HepG2 (cell line): ENCODE results near the gene KCNJ6. TPM values are rescaled to one million over a fixed set of nuclear protein-coding genes. Genes with fewer than 3 reads are reported as not detected.

Experiments
- ATAC-seq: fragments of 200-7000 bp; cut with Tn5 transposase; 3 replicates; pipeline ENCODE4 v1.9.1; 2020; ENCODE audit warnings: mild to moderate bottlenecking, moderate library complexity
- BruUV-seq: library from RNA; stranded (reverse); fragments of 400-500 nt; replicated peaks from 2 replicates; lab custom pipeline; 2021; lab: Mats Ljungman, UMichigan
- CTCF ChIA-PET: fragments of 300-600 bp; formaldehyde crosslinking; extraction: SDS; loops from one replicate; lab custom pipeline; 2021; ENCODE audit warnings: low total read pairs, inconsistent platforms, low intra/inter-chr PET ratio; lab: Yijun Ruan, JAX
- POLR2A ChIA-PET: fragments of 350-600 bp; sonication (Branson Sonifier 250); formaldehyde crosslinking; loops from one replicate; lab custom pipeline; 2020; ENCODE audit warnings: antibody characterized with exemption, inconsistent platforms; lab: Yijun Ruan, JAX
- DNase-seq: peaks from one replicate; pipeline ENCODE4 v3.0.0-alpha.2; 2015; ENCODE audit warnings: low spot score
- FAIRE-seq: peaks from 3 replicates; lab custom pipeline; 2011; peaks lifted over from hg19 to GRCh38; lab: Jason Lieb, UNC
- H2AFZ ChIP-seq: one replicate; pipeline ENCODE4 v1.6.1; 2011; ENCODE audit warnings: low read length, inconsistent platforms
- H3K27ac ChIP-seq: fragments of 300-600 bp; 3 replicates; pipeline ENCODE4 v1.8.0; 2011; ENCODE audit warnings: mixed run types, mild to moderate bottlenecking, mixed read lengths, low read length, inconsistent platforms; ENCODE audit not compliant: insufficient read depth; ENCODE audit errors: extremely low read length
- H3K27me3 ChIP-seq, 2 experiments: fragments of 200-600 bp in 1 of 2; 2 replicates in 1 of 2; 3 replicates in 1 of 2; pipeline versions ENCODE4 v1.6.0 to v1.8.0; 2011; ENCODE audit warnings: low read length in 2 of 2, mild to moderate bottlenecking in 2 of 2, moderate library complexity in 2 of 2, inconsistent platforms in 1 of 2; ENCODE audit not compliant: insufficient read depth in 2 of 2, control insufficient read depth in 1 of 2
- H3K36me3 ChIP-seq, 2 experiments: fragments of 200-600 bp in 1 of 2; replicated peaks in 1 of 2; 2 replicates in 1 of 2; 3 replicates in 1 of 2; pipeline versions ENCODE4 v1.5.1 to v1.8.0; 2011; ENCODE audit warnings: low read length in 2 of 2, inconsistent platforms in 1 of 2; ENCODE audit not compliant: insufficient read depth in 2 of 2, control insufficient read depth in 1 of 2
- H3K4me1 ChIP-seq: 2 replicates; pipeline ENCODE4 v1.5.1; 2012; ENCODE audit warnings: low read length, inconsistent platforms; ENCODE audit not compliant: insufficient read depth
- H3K4me2 ChIP-seq: 2 replicates; pipeline ENCODE4 v1.6.0; 2011; ENCODE audit warnings: low read depth, low read length, inconsistent platforms
- H3K4me3 ChIP-seq, 3 experiments: fragments of 200-600 bp in 1 of 3; sonication (generic), shearing (Covaris generic) in 1 of 3; replicated peaks in 1 of 3; 2 replicates each; pipeline ENCODE4 v1.5.1; 2011 to 2016; ENCODE audit warnings: low read length in 3 of 3, inconsistent platforms in 2 of 3, low read depth in 2 of 3, mild to moderate bottlenecking in 2 of 3, control low read depth in 1 of 3, mixed read lengths in 1 of 3; ENCODE audit not compliant: insufficient read depth in 1 of 3
- H3K79me2 ChIP-seq: one replicate; pipeline ENCODE4 v1.6.1; 2011; ENCODE audit warnings: low read length, inconsistent platforms; ENCODE audit not compliant: insufficient read depth
- H3K9ac ChIP-seq: 2 replicates; pipeline ENCODE4 v1.6.0; 2011; ENCODE audit warnings: mild to moderate bottlenecking, low read depth, low read length, inconsistent platforms; ENCODE audit not compliant: insufficient read depth
- H3K9me3 ChIP-seq: 2 replicates; pipeline ENCODE4 v1.5.1; 2012; ENCODE audit warnings: mild to moderate bottlenecking, low read length
- H4K20me1 ChIP-seq: 2 replicates; pipeline ENCODE4 v1.6.0; 2011; ENCODE audit warnings: inconsistent platforms, mild to moderate bottlenecking, low read length, moderate library complexity; ENCODE audit not compliant: insufficient read depth
- BORCS8-MEF2B ChIP-seq: sonication (generic); formaldehyde crosslinking; IDR thresholded peaks from 2 replicates; pipeline ENCODE4 v1.8.0; 2022; ENCODE audit warnings: mild to moderate bottlenecking, missing genetic modification reagents
- CREM ChIP-seq, 2 experiments: sonication (generic) in 1 of 2; formaldehyde crosslinking in 1 of 2; IDR thresholded peaks; 2 replicates each; pipeline versions ENCODE4 v1.4.0 to v1.6.1; 2016 to 2020; ENCODE audit warnings: antibody characterized with exemption in 1 of 2, mild to moderate bottlenecking in 1 of 2, missing genetic modification reagents in 1 of 2
- FOXK2 ChIP-seq: fragments of 450-650 bp; IDR thresholded peaks from 2 replicates; pipeline ENCODE4 v1.6.1; 2016
- FOXP4 ChIP-seq: sonication (generic); formaldehyde crosslinking; IDR thresholded peaks from 2 replicates; pipeline ENCODE4 v1.4.0; 2020; ENCODE audit warnings: missing genetic modification reagents
- HNRNPK ChIP-seq: fragments of 200-400 bp; formaldehyde crosslinking; IDR thresholded peaks from 2 replicates; pipeline ENCODE4 v1.6.1; 2018; ENCODE audit warnings: low read length, low read depth, moderate library complexity, mild to moderate bottlenecking; ENCODE audit not compliant: poor library complexity, severe bottlenecking
- ISX ChIP-seq: sonication (generic); formaldehyde crosslinking; conservative IDR thresholded peaks from 2 replicates; pipeline ENCODE4 v1.5.0; 2020; ENCODE audit warnings: missing genetic modification reagents
- NR2F6 ChIP-seq, 2 experiments: IDR thresholded peaks; 2 replicates each; pipeline ENCODE4 v1.6.1; 2016; ENCODE audit warnings: antibody characterized with exemption in 1 of 2, mild to moderate bottlenecking in 1 of 2
- PLRG1 ChIP-seq: fragments of 450-650 bp; conservative IDR thresholded peaks from 2 replicates; pipeline ENCODE4 v1.6.1; 2016
- REST ChIP-seq, 2 experiments: IDR thresholded peaks; 2 replicates each; pipeline ENCODE4 v1.6.1; 2011 to 2012; ENCODE audit warnings: low read length in 2 of 2, borderline replicate concordance in 1 of 2, low read depth in 1 of 2, mild to moderate bottlenecking in 1 of 2, moderate library complexity in 1 of 2
- TRIM22 ChIP-seq: fragments of 450-650 bp; IDR thresholded peaks from 2 replicates; pipeline ENCODE4 v1.6.1; 2017
- ZBTB33 ChIP-seq: sonication (generic); formaldehyde crosslinking; IDR thresholded peaks from 2 replicates; pipeline ENCODE4 v1.4.0; 2020; ENCODE audit warnings: missing genetic modification reagents
- ZNF350 ChIP-seq: sonication (generic); formaldehyde crosslinking; IDR thresholded peaks from 2 replicates; pipeline ENCODE4 v1.4.0; 2020; ENCODE audit warnings: mild to moderate bottlenecking, low read depth, missing genetic modification reagents, borderline replicate concordance
- ZNF367 ChIP-seq: sonication (generic); formaldehyde crosslinking; IDR thresholded peaks from 2 replicates; pipeline ENCODE4 v1.4.0; 2020; ENCODE audit warnings: missing genetic modification reagents, borderline replicate concordance
- ZNF616 ChIP-seq: sonication (generic); formaldehyde crosslinking; IDR thresholded peaks from 2 replicates; pipeline ENCODE4 v1.5.0; 2020; ENCODE audit warnings: low read depth, mild to moderate bottlenecking, missing genetic modification reagents
- WGBS: methylation state at CpG from one replicate; pipeline ENCODE4 v1.1.6; 2017; ENCODE audit warnings: low lambda C conversion rate; 5-methylcytosine and 5-hydroxymethylcytosine counted together
- in situ Hi-C: cut with HindIII; loops from 2 replicates; pipeline ENCODE4 v1.10.0; 2017; ENCODE audit warnings: low pct_unique_long_range_greater_than_20kb; ENCODE audit not compliant: extremely low pct_ligation_motif_present
- intact Hi-C: fragments of 100-400 bp; cut with micrococcal nuclease; formaldehyde crosslinking; loops from one replicate; pipeline ENCODE4 v1.10.0; 2022; ENCODE audit not compliant: unreplicated experiment
- polyA plus RNA-seq, 8 experiments: library from polyadenylated mRNA; depleted of rRNA in 3 of 8; stranded (reverse) in 7 of 8; unstranded in 1 of 8; fragments of >200 nt; fragmentation: Illumina TruSeq in 4 of 8; extraction: Trizol in 4 of 8; gene quantifications; 2 replicates each; pipeline versions ENCODE4 v1.2.1 to v1.2.3, GENCODE V29; 2011 to 2016; ENCODE audit warnings: low read depth in 4 of 8, missing spikeins in 1 of 8, mixed read lengths in 1 of 8; ENCODE audit not compliant: insufficient read depth in 1 of 8
- total RNA-seq, 5 experiments: library from RNA; depleted of rRNA; stranded (reverse); fragments of >200 nt; fragmentation: Illumina TruSeq; extraction: Trizol; gene quantifications; 2 replicates each; pipeline ENCODE4 v1.2.3, GENCODE V29; 2016; ENCODE audit warnings: low read depth in 1 of 5

Gene KCNJ6
- total and polyA plus RNA-seq, 2 of the 13 experiments (the other 11 are each of a cell fraction or from before 2014, with no cell fraction given) = not detected

- Histone ChIP-seq H3K9ac (no peak overlapping the region), H3K27ac (no peak overlapping the region), H3K27me3 (peaks cover 0 to 3% of the 10 kb centered on the region in 2 experiments; a peak in 3 of 5 replicates), H3K4me3 (no peak overlapping the region), H3K9me3 (no peaks in the 10 kb centered on the region), H3K4me2 (no peak overlapping the region), H3K36me3 (no peaks in the 10 kb centered on the region), H3K79me2 (no peaks in the 10 kb centered on the region), H4K20me1 (no peaks in the 10 kb centered on the region), H2AFZ (no peak overlapping the region), H3K4me1 (peaks cover 24% of the 10 kb centered on the region)
- 84% methylated on average over 8 of the region's 8 CpGs for WGBS
- intact Hi-C loops = no loop called here
- in situ Hi-C loops = no loop called here
- ATAC-seq (no peak), DNase-seq (no peak), FAIRE-seq (no peak)
- POLR2A ChIA-PET = no interaction called here
- CTCF ChIA-PET = no interaction called here
- no TSS peak for BruUV-seq
- TF ChIP-seq NR2F6 (IDR thresholded peaks at IDR 0.05) = no peak
- no peak for TF ChIP-seq NR2F6 (CRISPR knock-in tag; IDR thresholded peaks at IDR 0.05)
- no peak for TF ChIP-seq TRIM22
- no peak for TF ChIP-seq ZNF350
- no peak for TF ChIP-seq PLRG1
- TF ChIP-seq REST (IDR thresholded peaks at IDR 0.05; ENCODE audit: borderline replicate concordance in 1 of 2, low read depth in 1 of 2, low read length in 2 of 2) = no peak
- no peak for TF ChIP-seq FOXP4 (CRISPR knock-in tag)
- no peak for TF ChIP-seq ZNF367 (CRISPR knock-in tag)
- TF ChIP-seq CREM (IDR thresholded peaks at IDR 0.05) = no peak
- TF ChIP-seq CREM (CRISPR knock-in tag; IDR thresholded peaks at IDR 0.05) = no peak
- no peak for TF ChIP-seq FOXK2
- no peak for TF ChIP-seq ZNF616
- no peak for TF ChIP-seq HNRNPK
- no peak for TF ChIP-seq BORCS8-MEF2B
- TF ChIP-seq ZBTB33 (CRISPR knock-in tag) = no peak
- TF ChIP-seq ISX (CRISPR knock-in tag) = no peak
These were observed 357.5 kb downstream of the KCNJ6 start for GRCh38 chr21:37558676-37559211.
